Effector memory CD4-positive, alpha-beta T cell (primary cell): Measurements from ENCODE around the gene KHDC1.
"Not testable (repeated sequence)": the region's sequence is repeated elsewhere in the genome, so short reads cannot be mapped to it uniquely, and the experiment has no call there.

Source experiments
- DNase-seq, 3 donors: peaks; one replicate each; pipeline ENCODE4 v3.0.0-alpha.2; 2020
- H3K27ac ChIP-seq: 2 replicates; pipeline ENCODE4 v1.7.0; 2013; ENCODE audit warnings: mild to moderate bottlenecking, low read length, moderate library complexity; ENCODE audit not compliant: insufficient read depth, poor library complexity, severe bottlenecking
- H3K27me3 ChIP-seq: replicated peaks from 2 replicates; pipeline ENCODE4 v1.7.0; 2013; ENCODE audit warnings: mild to moderate bottlenecking, low read length; ENCODE audit not compliant: insufficient read depth, control insufficient read depth, poor library complexity, severe bottlenecking
- H3K36me3 ChIP-seq: 2 replicates; pipeline ENCODE4 v1.7.0; 2013; ENCODE audit warnings: mild to moderate bottlenecking, low read length, moderate library complexity; ENCODE audit not compliant: control insufficient read depth, insufficient read depth
- H3K4me1 ChIP-seq: 2 replicates; pipeline ENCODE4 v1.7.0; 2013; ENCODE audit warnings: low read length, mild to moderate bottlenecking; ENCODE audit not compliant: control insufficient read depth, insufficient read depth, poor library complexity, severe bottlenecking
- H3K4me3 ChIP-seq: 2 replicates; pipeline ENCODE4 v1.7.0; 2013; ENCODE audit warnings: low read length, low read depth, mild to moderate bottlenecking; ENCODE audit not compliant: insufficient read depth, poor library complexity, severe bottlenecking
- H3K9me3 ChIP-seq: 2 replicates; pipeline ENCODE4 v1.7.0; 2013; ENCODE audit warnings: mild to moderate bottlenecking, low read length, moderate library complexity; ENCODE audit not compliant: control insufficient read depth
- total RNA-seq, 3 donors: gene quantifications; one replicate each; lab custom pipeline; 2026; lab: John Stamatoyannopoulos, UW

KHDC1 gene
- 0.69 to 1.0 (median 0.97) reads per million in 3 donors for total RNA-seq

- Histone ChIP-seq H3K9me3 (no peaks in the 10 kb centered on the region), H3K27me3 (no peaks in the 10 kb centered on the region), H3K4me3 (peak within 1 kb of the TSS; percentile 84), H3K4me1 (peaks cover 10% of the 10 kb centered on the region), H3K27ac (peak within 1 kb of the TSS; percentile 51), H3K36me3 (no peaks in the 10 kb centered on the region)
- DNase-seq = peak; percentile 28 to 41 (median 31)
Observed at GRCh38 chr6:73262671-73263569, at the start of gene KHDC1. Gene KHDC1, minus strand, starts transcription at chr6:73263196. Its CDS starts 20,679 bp downstream, at chr6:73242517.

- not testable (repeated sequence) for H3K27ac ChIP-seq
- peak overlapping the region; percentile 85 for H3K4me3 ChIP-seq
Observed at GRCh38 chr6:73310503-73310845, 47.5 kb upstream of the KHDC1 start.

GRCh38 chr6:73309785-73310502, 46.9 kb upstream of the KHDC1 start:
- DNase-seq = peak in 2 of 3 donors; percentile 13 to 19
- peak overlapping the region; percentile 85 for H3K4me3 ChIP-seq
- H3K36me3 ChIP-seq = no peaks in the 10 kb centered on the region
- H3K27me3 ChIP-seq = peaks cover 3% of the 10 kb centered on the region
- H3K4me1 ChIP-seq = peaks cover 3% of the 10 kb centered on the region
- H3K9me3 ChIP-seq = no peaks in the 10 kb centered on the region
- peak overlapping the region; percentile 14 for H3K27ac ChIP-seq

More at GRCh38 chr6:73310503-73310845, 47.5 kb upstream of the KHDC1 start:
- DNase-seq, H3K36me3 ChIP-seq, H3K27me3 ChIP-seq, H3K9me3 ChIP-seq, H3K4me1 ChIP-seq: not testable (repeated sequence)

GRCh38 chr6:73309535-73309784, 46.5 kb upstream of the KHDC1 start:
- peak overlapping the region; percentile 85 for H3K4me3 ChIP-seq
- no peaks in the 10 kb centered on the region for H3K9me3 ChIP-seq
- H3K27me3 ChIP-seq = no peaks in the 10 kb centered on the region
- no peak overlapping the region for H3K27ac ChIP-seq
- no peak for DNase-seq
- no peaks in the 10 kb centered on the region for H3K36me3 ChIP-seq
- H3K4me1 ChIP-seq = peaks cover under 1% of the 10 kb centered on the region

- Histone ChIP-seq H3K4me3 (peak overlapping the region; percentile 85), H3K4me1 (no peaks in the 10 kb centered on the region), H3K27me3 (no peaks in the 10 kb centered on the region), H3K9me3 (no peaks in the 10 kb centered on the region), H3K36me3 (no peaks in the 10 kb centered on the region), H3K27ac (no peak overlapping the region)
- no peak for DNase-seq
Observed at GRCh38 chr6:73308712-73309534, 45.9 kb upstream of the KHDC1 start.

- H3K36me3 ChIP-seq, H3K4me1 ChIP-seq, H3K27ac ChIP-seq, H3K9me3 ChIP-seq, H3K27me3 ChIP-seq, DNase-seq, H3K4me3 ChIP-seq: not testable (repeated sequence)
Observed at GRCh38 chr6:73303773-73304172, 40.8 kb upstream of the KHDC1 start.

- Histone ChIP-seq H3K27me3 (no peaks in the 10 kb centered on the region), H3K9me3 (no peaks in the 10 kb centered on the region), H3K27ac (no peak overlapping the region), H3K4me1 (no peaks in the 10 kb centered on the region), H3K4me3 (no peak overlapping the region), H3K36me3 (no peaks in the 10 kb centered on the region)
- no peak for DNase-seq
Observed at GRCh38 chr6:73302339-73302738, 39.3 kb upstream of the KHDC1 start.

- H3K27me3 ChIP-seq = no peaks in the 10 kb centered on the region
- no peaks in the 10 kb centered on the region for H3K9me3 ChIP-seq
- H3K4me1 ChIP-seq = no peaks in the 10 kb centered on the region
- DNase-seq = no peak
- no peak overlapping the region for H3K4me3 ChIP-seq
- H3K36me3 ChIP-seq = no peaks in the 10 kb centered on the region
- H3K27ac ChIP-seq = no peak overlapping the region
Observed at GRCh38 chr6:73299151-73299971, 36.4 kb upstream of the KHDC1 start.

- no peaks in the 10 kb centered on the region for H3K27me3 ChIP-seq
- no peaks in the 10 kb centered on the region for H3K9me3 ChIP-seq
- no peak overlapping the region for H3K27ac ChIP-seq
- no peak for DNase-seq
- H3K36me3 ChIP-seq = no peaks in the 10 kb centered on the region
- H3K4me1 ChIP-seq = no peaks in the 10 kb centered on the region
- no peak overlapping the region for H3K4me3 ChIP-seq
Observed at GRCh38 chr6:73293331-73293730, 30.3 kb upstream of the KHDC1 start.
